RWPE1 (cell line): Measurements from ENCODE around the gene CEP120.

Source experiments
- CTCF ChIA-PET: fragments of 350-600 bp; sonication (Branson Sonifier 250); formaldehyde crosslinking; extraction: SDS; loops from one replicate; lab custom pipeline; 2021; lab: Yijun Ruan, JAX
- POLR2A ChIA-PET: fragments of 400-600 bp; formaldehyde crosslinking; extraction: SDS; loops from one replicate; lab custom pipeline; 2020; ENCODE audit warnings: antibody characterized with exemption; ENCODE audit not compliant: low non-redundant PET; lab: Yijun Ruan, JAX
- DNase-seq: peaks from one replicate; pipeline ENCODE4 v3.0.0; 2012; ENCODE audit warnings: low spot score
- H3K27ac ChIP-seq: fragments of 450-650 bp; 2 replicates; pipeline ENCODE4 v1.5.1; 2017
- CTCF ChIP-seq: fragments of 450-650 bp; conservative IDR thresholded peaks from 2 replicates; pipeline ENCODE4 v1.5.1; 2017; ENCODE audit warnings: low read depth, mild to moderate bottlenecking

Gene CEP120

GRCh38 chr5:123371575-123372179, 51.5 kb downstream of the CEP120 start:
- CTCF ChIA-PET, result interaction anchor here (0.6 to 1.2 kb wide), 7 partner anchors 9 to 872 kb away, joined by 3 to 5 read pairs (median 4); no protein-coding TSS in a partner anchor
- peak; percentile 45 for TF ChIP-seq CTCF
- no peak overlapping the region for H3K27ac ChIP-seq

GRCh38 chr5:123369371-123369968, 53.7 kb downstream of the CEP120 start:
- CTCF ChIA-PET, result interaction anchor here (0.7 kb wide), 1 partner anchor 522 kb away, joined by 4 read pairs; no protein-coding TSS in a partner anchor
- TF ChIP-seq CTCF, result no peak
- no peak overlapping the region for H3K27ac ChIP-seq
- POLR2A ChIA-PET, result no interaction called here
- no peak for DNase-seq

More at GRCh38 chr5:123371575-123372179, 51.5 kb downstream of the CEP120 start:
- POLR2A ChIA-PET, result no interaction called here
- DNase-seq, result peak; percentile 8

- no peak overlapping the region for H3K27ac ChIP-seq
- DNase-seq, result peak; percentile 3
- ChIA-PET CTCF (interaction anchor here (0.7 to 1.4 kb wide), 4 partner anchors 21 to 852 kb away, joined by 3 to 4 read pairs (median 3); no protein-coding TSS in a partner anchor), POLR2A (no interaction called here)
- TF ChIP-seq CTCF, result peak; percentile 44
These were observed 55.5 kb downstream of the CEP120 start for GRCh38 chr5:123367739-123368138.

- CTCF ChIA-PET, result no interaction called here
- POLR2A ChIA-PET, result no interaction called here
- H3K27ac ChIP-seq, result no peak overlapping the region
- no peak for TF ChIP-seq CTCF
- DNase-seq, result no peak
These were observed 58.0 kb downstream of the CEP120 start for GRCh38 chr5:123365156-123365555.

GRCh38 chr5:123364441-123365155, 58.6 kb downstream of the CEP120 start:
- TF ChIP-seq CTCF, result no peak
- ChIA-PET CTCF (no interaction called here), POLR2A (no interaction called here)
- no peak for DNase-seq
- H3K27ac ChIP-seq, result no peak overlapping the region

- no peak for TF ChIP-seq CTCF
- DNase-seq, result no peak
- no peak overlapping the region for H3K27ac ChIP-seq
- POLR2A ChIA-PET, result no interaction called here
- CTCF ChIA-PET, result interaction anchor here (1.5 kb wide), 1 partner anchor 11 kb away, joined by 5 read pairs; no protein-coding TSS in a partner anchor
These were observed 62.3 kb downstream of the CEP120 start for GRCh38 chr5:123360910-123361309.
